ENCODE results near the gene ATAD2B.
A peak's percentile ranks its signal among the peaks of the same experiment; 100 is the strongest.

ATAD2B gene

GRCh38 chr2:23836505-23836904, 90.4 kb downstream of the ATAD2B start:
- FAIRE-seq = no peak

- FAIRE-seq = no peak
Measured at GRCh38 chr2:23835988-23836387, 90.9 kb downstream of the ATAD2B start.

DNA sequence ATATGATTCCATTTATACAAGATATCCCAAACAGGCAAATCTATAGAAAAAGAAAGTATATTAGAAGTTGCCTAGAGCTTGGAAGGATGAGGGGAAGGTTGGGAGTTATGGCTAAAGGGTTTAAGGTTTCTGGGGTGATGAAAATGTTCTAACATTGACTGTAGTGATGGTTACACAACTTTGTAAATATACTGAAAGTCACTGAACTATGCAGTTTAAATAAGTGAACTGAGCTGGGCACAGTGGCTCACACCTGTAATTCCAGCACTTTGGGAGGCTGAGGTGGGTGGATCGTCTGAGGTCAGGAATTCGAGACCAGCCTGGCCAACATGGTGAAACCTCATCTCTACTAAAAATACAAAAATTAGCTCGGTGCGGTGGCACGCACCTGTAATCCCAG, 91.5 kb downstream of the ATAD2B start:
- FAIRE-seq = no peak

GRCh38 chr2:23828986-23829385, 97.9 kb downstream of the ATAD2B start:
- FAIRE-seq = peak; percentile 82

GRCh38 chr2:23828256-23828980, 98.5 kb downstream of the ATAD2B start:
- no peak for FAIRE-seq

DNA sequence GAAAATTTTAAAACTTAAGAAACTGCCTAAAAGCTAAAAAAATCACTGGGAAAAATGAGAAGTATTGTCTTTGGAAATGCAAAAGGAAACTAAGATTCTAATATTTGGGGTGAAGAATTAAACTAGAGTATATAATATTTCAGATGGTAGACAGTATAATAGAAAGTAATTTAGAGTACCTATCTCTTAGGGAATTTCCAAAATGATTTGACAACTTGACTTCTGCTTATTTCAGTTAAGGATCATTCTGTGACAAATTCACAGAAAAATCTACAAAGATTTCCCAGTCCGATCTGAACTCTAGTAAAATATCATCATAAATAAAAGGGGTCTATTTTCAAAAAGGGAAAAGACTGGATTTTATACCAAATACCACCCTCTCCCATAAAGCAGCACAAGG, 99.6 kb downstream of the ATAD2B start:
- FAIRE-seq = no peak

- FAIRE-seq = no peak
Measured at GRCh38 chr2:23826771-23827170, 100.2 kb downstream of the ATAD2B start.

GRCh38 chr2:23826040-23826439, 100.9 kb downstream of the ATAD2B start:
- FAIRE-seq = no peak

- peak; percentile 5 for FAIRE-seq
Measured at GRCh38 chr2:23824777-23825212, 102.1 kb downstream of the ATAD2B start.

GRCh38 chr2:23823863-23824262, 103.1 kb downstream of the ATAD2B start:
- FAIRE-seq = no peak

DNA sequence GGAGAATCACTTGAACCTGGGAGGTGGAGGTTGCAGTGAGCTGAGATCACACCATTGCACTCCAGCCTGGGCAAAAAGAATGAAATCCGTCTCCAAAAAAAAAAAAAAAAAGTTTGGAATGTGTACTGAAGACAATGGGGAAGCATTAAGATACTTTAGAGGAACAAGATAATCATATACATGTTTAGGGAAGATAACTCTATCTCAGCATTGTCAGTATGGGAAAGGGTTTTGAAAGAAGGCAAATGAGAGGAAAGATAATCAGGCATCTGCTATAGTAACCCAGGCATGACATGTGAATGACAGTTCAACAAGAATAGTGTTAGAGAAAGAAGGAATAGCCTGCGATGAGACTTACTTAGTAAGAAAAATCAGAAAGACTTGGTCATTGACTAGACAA, 112.0 kb downstream of the ATAD2B start:
- FAIRE-seq = no peak

DNA sequence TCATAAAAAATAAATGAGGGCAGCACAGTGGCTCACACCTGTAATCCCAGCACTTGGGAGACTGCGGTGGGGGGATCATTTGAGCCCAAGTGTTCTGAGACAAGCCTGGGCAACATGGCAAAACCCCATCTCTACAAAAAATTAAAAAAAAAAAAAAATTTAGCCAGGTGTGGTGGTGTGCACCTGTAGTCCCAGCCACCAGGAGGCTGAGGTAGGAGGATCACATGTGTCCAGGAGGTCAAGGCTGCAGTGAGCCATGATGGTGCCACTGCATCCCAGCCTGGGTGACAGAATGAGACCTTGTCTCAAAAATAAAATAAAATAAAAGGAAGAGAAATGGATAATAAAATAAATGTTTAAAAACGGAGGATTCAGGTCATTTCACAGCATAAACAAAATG, 113.5 kb downstream of the ATAD2B start:
- FAIRE-seq = no peak

DNA sequence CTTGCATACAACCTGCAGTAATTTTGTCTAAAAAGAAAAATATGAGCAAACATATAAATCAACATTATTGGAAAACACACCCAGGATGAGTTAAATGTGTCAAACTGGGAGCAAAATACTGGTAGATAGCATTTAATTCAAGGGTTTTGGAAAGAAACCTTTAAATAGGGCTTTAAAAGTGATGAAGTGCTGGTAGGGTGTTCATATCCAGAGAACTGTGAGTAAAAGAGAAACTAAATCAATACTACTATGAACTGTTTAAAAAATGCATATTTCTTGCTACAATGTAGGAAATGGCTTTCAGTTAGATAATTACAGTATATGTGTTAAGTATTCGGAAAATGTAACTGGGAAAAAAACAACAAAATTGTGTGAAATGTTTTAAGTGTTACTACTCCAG, 117.8 kb downstream of the ATAD2B start:
- FAIRE-seq = no peak

DNA sequence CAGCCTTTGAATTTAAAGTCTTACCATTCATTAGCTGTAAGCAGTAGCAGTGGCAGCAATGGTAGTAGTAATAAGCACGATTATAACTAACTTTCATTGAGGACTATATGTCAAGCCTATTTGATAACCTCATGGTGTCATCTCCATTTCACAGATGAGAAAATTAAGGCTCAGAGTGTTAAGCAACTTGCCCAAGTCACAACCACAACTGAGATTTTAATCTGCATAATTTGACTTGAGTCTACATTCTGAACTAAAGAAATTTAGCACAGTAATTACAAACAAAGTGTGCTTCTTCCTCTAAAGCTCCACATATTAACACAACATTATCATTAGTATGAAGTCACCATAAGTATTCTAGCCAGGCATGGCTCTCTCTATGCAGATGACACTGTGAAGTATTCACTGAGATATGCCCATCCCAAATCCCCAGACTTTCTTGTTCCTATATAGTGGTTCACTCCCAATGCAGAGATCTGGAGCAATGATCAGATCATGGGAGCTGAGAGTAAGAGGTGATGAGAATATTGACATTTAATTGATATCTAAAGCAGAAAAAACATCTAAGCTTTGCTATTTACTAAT, 120.2 kb downstream of the ATAD2B start:
- no peak for FAIRE-seq

- no peak for FAIRE-seq
Measured at GRCh38 chr2:23806201-23806600, 120.7 kb downstream of the ATAD2B start.

GRCh38 chr2:23803965-23804542, 122.9 kb downstream of the ATAD2B start:
- no peak for FAIRE-seq

GRCh38 chr2:23803264-23803964, 123.5 kb downstream of the ATAD2B start:
- FAIRE-seq = no peak

GRCh38 chr2:23801396-23801795, 125.5 kb downstream of the ATAD2B start:
- FAIRE-seq = peak; percentile 76

DNA sequence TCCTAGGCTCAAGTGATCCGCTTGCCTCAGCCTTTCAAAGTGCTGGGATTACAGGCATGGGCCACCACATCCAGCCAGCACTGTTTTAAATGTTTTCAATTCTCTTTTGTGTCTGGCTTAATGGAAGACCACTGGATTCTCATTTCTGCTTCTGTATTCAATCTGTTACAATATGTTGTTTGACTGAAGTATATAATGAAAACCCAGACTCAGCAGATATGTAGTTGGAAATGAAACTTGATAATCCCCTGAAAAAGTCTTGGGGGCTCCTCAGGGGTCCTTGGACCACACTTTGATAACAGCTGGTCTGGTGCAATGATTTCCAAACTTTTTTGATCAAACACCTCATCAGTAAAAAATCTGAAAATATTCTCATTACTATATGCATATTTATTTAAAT, 132.7 kb downstream of the ATAD2B start:
- FAIRE-seq = no peak

GRCh38 chr2:23793476-23793875, 133.4 kb downstream of the ATAD2B start:
- FAIRE-seq = no peak

DNA sequence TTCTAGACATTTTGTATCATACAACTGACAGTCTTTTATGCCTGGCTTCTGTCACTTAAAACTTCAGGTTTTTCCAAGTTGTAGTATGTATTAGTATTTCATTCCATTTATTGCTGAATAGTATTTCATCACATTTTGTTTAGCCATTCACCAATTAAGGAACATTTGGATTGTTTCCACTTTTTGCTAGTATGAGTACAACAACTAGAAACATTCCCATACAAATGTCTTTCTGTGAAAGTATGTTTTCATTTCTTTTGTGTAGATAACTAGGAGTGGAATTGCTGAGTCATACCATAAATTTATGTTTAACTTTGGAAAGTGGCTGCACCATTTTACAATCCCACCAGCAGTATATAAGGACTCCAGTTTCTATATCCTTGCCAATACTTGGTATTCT, 135.9 kb downstream of the ATAD2B start:
- FAIRE-seq = no peak

- no peak for FAIRE-seq
Measured at GRCh38 chr2:23789012-23789411, 137.9 kb downstream of the ATAD2B start.

- FAIRE-seq = no peak
Measured at GRCh38 chr2:23788100-23788499, 138.8 kb downstream of the ATAD2B start.

- FAIRE-seq = no peak
Measured at GRCh38 chr2:23784971-23785370, 142.0 kb downstream of the ATAD2B start.

All from islet of Langerhans (tissue), 1 donor.